CD4-positive, alpha-beta T cell treated with Interleukin-1 beta for 1 hour (primary cell): ENCODE data around the gene WIPF2.
A peak's percentile ranks its signal among the peaks of the same experiment; 100 is the strongest.
"Not testable (repeated sequence)": the region's sequence is repeated elsewhere in the genome, so short reads cannot be mapped to it uniquely, and the experiment has no call there.

ENCODE experiments used
- DNase-seq, 2 donors: peaks; one replicate each; pipeline ENCODE4 v3.0.0-alpha.2; 2020 to 2022

WIPF2 gene

GRCh38 chr17:40299159-40299757, 80.2 kb downstream of the WIPF2 start:
- DNase-seq: not testable (repeated sequence)

- DNase-seq: no peak
These were observed 82.2 kb downstream of the WIPF2 start for GRCh38 chr17:40301315-40301714.

GRCh38 chr17:40303009-40303657, 84.0 kb downstream of the WIPF2 start:
- DNase-seq: peak; percentile 65 to 80

- DNase-seq: no peak
These were observed 84.8 kb downstream of the WIPF2 start for GRCh38 chr17:40303708-40304551.

- not testable (repeated sequence) for DNase-seq
These were observed 85.4 kb downstream of the WIPF2 start for GRCh38 chr17:40304552-40304863.

- DNase-seq: not testable (repeated sequence)
These were observed 85.8 kb downstream of the WIPF2 start for GRCh38 chr17:40304866-40305265.

- DNase-seq: no peak
These were observed 87.3 kb downstream of the WIPF2 start for GRCh38 chr17:40306395-40306794.

- DNase-seq: no peak
These were observed 88.1 kb downstream of the WIPF2 start for GRCh38 chr17:40307001-40307730.

- no peak for DNase-seq
These were observed 88.7 kb downstream of the WIPF2 start for GRCh38 chr17:40307740-40308239.

- DNase-seq: no peak
These were observed 90.2 kb downstream of the WIPF2 start, which contains the start of gene RARA for GRCh38 chr17:40309031-40309948. RARA (plus strand) TSS chr17:40309180; CDS start chr17:40331219, 22,039 bp downstream.

- no peak for DNase-seq
These were observed 90.9 kb downstream of the WIPF2 start for GRCh38 chr17:40309949-40310510.

GRCh38 chr17:40310882-40311391, 91.8 kb downstream of the WIPF2 start:
- DNase-seq: no peak

- no peak for DNase-seq
These were observed 92.5 kb downstream of the WIPF2 start for GRCh38 chr17:40311575-40311974.

GRCh38 chr17:40312131-40312731, 93.1 kb downstream of the WIPF2 start:
- no peak for DNase-seq

- no peak for DNase-seq
These were observed 94.0 kb downstream of the WIPF2 start for GRCh38 chr17:40312893-40313667.

- DNase-seq: no peak
These were observed 94.8 kb downstream of the WIPF2 start for GRCh38 chr17:40313668-40314583.

GRCh38 chr17:40314584-40314956, 95.5 kb downstream of the WIPF2 start:
- DNase-seq: peak; percentile 81 to 89

- DNase-seq: no peak
These were observed 96.1 kb downstream of the WIPF2 start for GRCh38 chr17:40315206-40315605.
